SU-DHL-6 (cell line): ENCODE data around the gene UTP4.

Experiments
- CTCF ChIP-seq: fragments of 200-600 bp; sonication (generic); IDR thresholded peaks from one replicate; pipeline ENCODE4 v1.5.1; 2017; ENCODE audit warnings: antibody characterized with exemption, mild to moderate bottlenecking, low read length, moderate library complexity; ENCODE audit not compliant: insufficient read depth, poor library complexity, severe bottlenecking
- EZH2phosphoT487 ChIP-seq: fragments of 200-600 bp; sonication (generic), shearing (Covaris generic); conservative IDR thresholded peaks from 2 replicates; pipeline ENCODE4 v1.6.1; 2018; ENCODE audit warnings: mild to moderate bottlenecking, antibody characterized with exemption, low read length, moderate library complexity, mixed read lengths

GRCh38 chr16:69141014-69141413, 8.6 kb downstream of the UTP4 start:
- TF ChIP-seq CTCF (no peak), EZH2phosphoT487 (no peak)
